Gastrocnemius medialis (tissue), 4 donors: Measurements from ENCODE around the gene ARL3.

ENCODE experiments used
- POLR2A ChIP-seq, 2 donors: fragments of 450-650 bp; IDR thresholded peaks; one replicate each; pipeline ENCODE4 v1.6.1; 2017; ENCODE audit warnings: antibody characterized with exemption in 2 of 2, mild to moderate bottlenecking in 2 of 2, moderate library complexity in 2 of 2
- TF ChIP-seq, protein P1 (sequence below), 5 experiments: fragments of 450-650 bp in 3 of 5; fragments of 200-600 bp in 2 of 5; sonication (generic) in 2 of 5; IDR thresholded peaks in 4 of 5; conservative IDR thresholded peaks in 1 of 5; 1 replicate in 4 of 5; 2 replicates in 1 of 5; pipeline ENCODE4 v1.5.1; 2016 to 2019; ENCODE audit warnings: antibody characterized with exemption in 5 of 5, mild to moderate bottlenecking in 3 of 5, moderate library complexity in 3 of 5

- no peak for TF ChIP-seq POLR2A (IDR thresholded peaks at IDR 0.05)
- TF ChIP-seq, protein P1, sequence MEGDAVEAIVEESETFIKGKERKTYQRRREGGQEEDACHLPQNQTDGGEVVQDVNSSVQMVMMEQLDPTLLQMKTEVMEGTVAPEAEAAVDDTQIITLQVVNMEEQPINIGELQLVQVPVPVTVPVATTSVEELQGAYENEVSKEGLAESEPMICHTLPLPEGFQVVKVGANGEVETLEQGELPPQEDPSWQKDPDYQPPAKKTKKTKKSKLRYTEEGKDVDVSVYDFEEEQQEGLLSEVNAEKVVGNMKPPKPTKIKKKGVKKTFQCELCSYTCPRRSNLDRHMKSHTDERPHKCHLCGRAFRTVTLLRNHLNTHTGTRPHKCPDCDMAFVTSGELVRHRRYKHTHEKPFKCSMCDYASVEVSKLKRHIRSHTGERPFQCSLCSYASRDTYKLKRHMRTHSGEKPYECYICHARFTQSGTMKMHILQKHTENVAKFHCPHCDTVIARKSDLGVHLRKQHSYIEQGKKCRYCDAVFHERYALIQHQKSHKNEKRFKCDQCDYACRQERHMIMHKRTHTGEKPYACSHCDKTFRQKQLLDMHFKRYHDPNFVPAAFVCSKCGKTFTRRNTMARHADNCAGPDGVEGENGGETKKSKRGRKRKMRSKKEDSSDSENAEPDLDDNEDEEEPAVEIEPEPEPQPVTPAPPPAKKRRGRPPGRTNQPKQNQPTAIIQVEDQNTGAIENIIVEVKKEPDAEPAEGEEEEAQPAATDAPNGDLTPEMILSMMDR (IDR thresholded peaks at IDR 0.05 in 4 of 5, conservative IDR thresholded peaks at IDR 0.05 in 1 of 5): no peak
Measured at GRCh38 chr10:102630663-102631062, 83.5 kb downstream of the ARL3 start.
